RWPE2 (cell line): Measurements from ENCODE around the gene SLC44A5.

ENCODE experiments used
- ATAC-seq: fragments of 200-7000 bp; cut with Tn5 transposase; 3 replicates; pipeline ENCODE4 v1.9.1; 2021; ENCODE audit warnings: low read depth
- DNase-seq: peaks from one replicate; pipeline ENCODE4 v3.0.0-alpha.2; 2020; ENCODE audit warnings: low spot score
- H3K27ac ChIP-seq: fragments of 450-650 bp; 2 replicates; pipeline ENCODE4 v1.5.1; 2017; ENCODE audit warnings: mild to moderate bottlenecking; ENCODE audit not compliant: poor library complexity, severe bottlenecking
- H3K27me3 ChIP-seq: fragments of 250-450 bp; sonication (Bioruptor Pico); 2 replicates; pipeline ENCODE4 v1.5.1; 2021; ENCODE audit warnings: mild to moderate bottlenecking, moderate library complexity; ENCODE audit not compliant: insufficient read depth, poor library complexity, severe bottlenecking
- H3K36me3 ChIP-seq: fragments of 250-450 bp; sonication (Bioruptor Pico); 2 replicates; pipeline ENCODE4 v1.5.1; 2020; ENCODE audit warnings: low read depth, mild to moderate bottlenecking, moderate library complexity
- H3K4me1 ChIP-seq: fragments of 250-450 bp; sonication (Bioruptor Pico); 2 replicates; pipeline ENCODE4 v1.5.1; 2021; ENCODE audit warnings: mild to moderate bottlenecking, moderate library complexity; ENCODE audit not compliant: insufficient read depth, poor library complexity, severe bottlenecking
- H3K4me3 ChIP-seq: fragments of 250-450 bp; sonication (Bioruptor Pico); 2 replicates; pipeline ENCODE4 v1.5.1; 2021; ENCODE audit warnings: mild to moderate bottlenecking, moderate library complexity; ENCODE audit not compliant: severe bottlenecking
- H3K9me3 ChIP-seq: fragments of 250-450 bp; sonication (Bioruptor Pico); 2 replicates; pipeline ENCODE4 v1.5.1; 2021; ENCODE audit warnings: mild to moderate bottlenecking, moderate library complexity; ENCODE audit not compliant: severe bottlenecking
- TF ChIP-seq, protein P1 (sequence below): fragments of 450-650 bp; IDR thresholded peaks from one replicate; pipeline ENCODE4 v1.5.1; 2017; ENCODE audit warnings: mild to moderate bottlenecking, moderate library complexity; ENCODE audit not compliant: poor library complexity, severe bottlenecking

The SLC44A5 gene

DNA sequence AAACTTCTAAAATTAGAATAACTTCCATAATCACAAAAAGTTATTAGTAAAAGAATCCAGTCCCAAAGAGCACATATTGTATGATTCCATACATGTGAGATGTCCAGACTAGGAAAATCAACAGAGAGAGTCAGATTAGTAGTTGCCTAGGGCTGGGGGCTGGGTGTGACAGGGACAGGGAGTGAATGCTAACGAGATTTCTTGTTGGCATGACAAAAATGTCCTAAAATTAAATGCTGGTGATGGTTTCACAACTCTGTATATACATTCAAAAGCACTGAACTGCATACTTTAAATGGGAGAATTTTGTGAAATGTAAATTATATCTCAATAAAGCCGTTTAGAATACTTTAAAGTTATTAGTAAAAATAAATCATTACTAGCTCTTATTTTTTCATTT lies 92.2 kb downstream of the SLC44A5 start:
- Histone ChIP-seq H3K4me3 (no peak overlapping the region), H3K4me1 (no peaks in the 10 kb centered on the region), H3K27me3 (peaks cover 4% of the 10 kb centered on the region), H3K27ac (no peak overlapping the region), H3K36me3 (no peaks in the 10 kb centered on the region), H3K9me3 (no peaks in the 10 kb centered on the region)
- DNase-seq, result no peak
- TF ChIP-seq, protein P1, sequence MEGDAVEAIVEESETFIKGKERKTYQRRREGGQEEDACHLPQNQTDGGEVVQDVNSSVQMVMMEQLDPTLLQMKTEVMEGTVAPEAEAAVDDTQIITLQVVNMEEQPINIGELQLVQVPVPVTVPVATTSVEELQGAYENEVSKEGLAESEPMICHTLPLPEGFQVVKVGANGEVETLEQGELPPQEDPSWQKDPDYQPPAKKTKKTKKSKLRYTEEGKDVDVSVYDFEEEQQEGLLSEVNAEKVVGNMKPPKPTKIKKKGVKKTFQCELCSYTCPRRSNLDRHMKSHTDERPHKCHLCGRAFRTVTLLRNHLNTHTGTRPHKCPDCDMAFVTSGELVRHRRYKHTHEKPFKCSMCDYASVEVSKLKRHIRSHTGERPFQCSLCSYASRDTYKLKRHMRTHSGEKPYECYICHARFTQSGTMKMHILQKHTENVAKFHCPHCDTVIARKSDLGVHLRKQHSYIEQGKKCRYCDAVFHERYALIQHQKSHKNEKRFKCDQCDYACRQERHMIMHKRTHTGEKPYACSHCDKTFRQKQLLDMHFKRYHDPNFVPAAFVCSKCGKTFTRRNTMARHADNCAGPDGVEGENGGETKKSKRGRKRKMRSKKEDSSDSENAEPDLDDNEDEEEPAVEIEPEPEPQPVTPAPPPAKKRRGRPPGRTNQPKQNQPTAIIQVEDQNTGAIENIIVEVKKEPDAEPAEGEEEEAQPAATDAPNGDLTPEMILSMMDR, result no peak
- no peak for ATAC-seq

DNA sequence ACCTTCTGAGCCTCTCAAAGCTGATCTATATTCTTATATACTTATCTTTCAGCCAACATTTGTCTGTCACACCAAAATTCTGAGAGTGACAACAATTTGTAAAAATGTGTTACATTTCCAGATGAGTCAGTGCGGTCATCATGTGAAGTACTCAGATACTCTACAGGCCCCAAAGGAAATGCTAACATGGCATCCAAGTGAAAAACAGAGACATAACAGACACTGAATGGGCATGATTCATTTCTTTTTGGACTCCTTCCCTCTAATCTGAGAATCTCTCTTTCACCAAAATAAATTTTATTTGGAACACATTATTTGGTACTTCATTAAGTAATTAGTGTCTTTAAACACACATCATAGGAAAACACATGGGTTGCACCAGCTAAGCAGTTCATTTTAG lies 96.6 kb downstream of the SLC44A5 start:
- Histone ChIP-seq H3K36me3 (no peaks in the 10 kb centered on the region), H3K27me3 (peaks cover 4% of the 10 kb centered on the region), H3K4me3 (no peak overlapping the region), H3K27ac (no peak overlapping the region), H3K4me1 (no peaks in the 10 kb centered on the region), H3K9me3 (no peaks in the 10 kb centered on the region)
- TF ChIP-seq, protein P1, result no peak
- no peak for DNase-seq
- ATAC-seq, result no peak

DNA sequence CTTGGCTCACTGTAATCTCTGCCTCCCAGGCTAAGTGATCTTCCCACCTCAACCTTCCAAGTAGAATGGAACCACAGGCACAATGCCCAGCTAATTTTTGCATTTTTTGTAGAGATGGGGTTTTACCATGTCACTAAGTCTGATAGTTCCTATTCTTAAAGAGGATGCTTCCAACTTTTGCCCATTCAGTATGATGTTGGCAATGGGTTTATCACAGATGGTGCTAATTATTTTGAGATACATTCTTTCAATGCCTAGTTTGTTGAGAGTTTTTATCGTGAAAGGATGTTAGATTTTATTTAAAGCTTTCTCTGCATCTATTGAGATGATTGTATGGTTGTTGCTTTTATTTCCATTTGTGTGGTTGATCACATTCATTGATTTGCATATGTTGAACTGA lies 103.9 kb downstream of the SLC44A5 start:
- Histone ChIP-seq H3K27ac (no peak overlapping the region), H3K9me3 (no peaks in the 10 kb centered on the region), H3K27me3 (no peaks in the 10 kb centered on the region), H3K36me3 (no peaks in the 10 kb centered on the region), H3K4me3 (no peak overlapping the region), H3K4me1 (no peaks in the 10 kb centered on the region)
- ATAC-seq, result no peak
- TF ChIP-seq, protein P1, result no peak
- DNase-seq, result no peak

DNA sequence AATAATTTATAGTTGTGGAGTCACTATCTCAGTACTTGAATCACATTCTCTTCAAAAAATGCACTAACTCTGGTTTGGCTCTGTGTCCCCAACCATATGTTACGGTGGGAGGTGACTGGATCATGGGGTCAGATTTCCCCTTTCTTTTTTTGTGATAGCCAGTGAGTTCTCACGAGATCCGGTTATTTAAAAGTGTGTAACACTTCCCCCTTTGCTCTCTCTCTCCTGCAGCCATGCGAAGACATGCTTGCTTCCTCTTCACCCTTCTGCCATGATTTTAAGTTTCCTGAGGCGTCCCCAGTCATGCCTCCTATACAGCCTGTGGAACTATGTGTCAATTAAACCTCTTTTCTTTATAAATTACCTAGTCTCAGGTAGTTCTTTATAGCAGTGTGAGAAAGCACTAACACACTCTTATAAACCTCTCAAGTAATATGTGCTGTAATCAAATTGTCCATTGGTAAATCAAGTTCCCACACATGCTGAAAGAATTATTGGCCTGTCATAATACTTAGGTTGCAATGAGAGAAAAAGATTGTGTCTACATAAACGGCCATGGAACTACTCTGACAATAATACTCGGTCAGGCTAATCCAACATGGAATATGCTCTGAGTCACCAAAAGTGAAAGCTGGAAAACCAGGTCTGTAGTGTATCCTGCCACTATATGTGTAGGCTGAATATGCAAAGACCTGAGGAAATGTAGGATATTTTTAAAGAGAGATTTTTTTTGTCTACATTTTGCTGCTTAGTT lies 107.5 kb downstream of the SLC44A5 start:
- DNase-seq, result no peak
- TF ChIP-seq, protein P1, result no peak
- Histone ChIP-seq H3K4me1 (no peaks in the 10 kb centered on the region), H3K27me3 (no peaks in the 10 kb centered on the region), H3K4me3 (no peak overlapping the region), H3K27ac (no peak overlapping the region), H3K36me3 (no peaks in the 10 kb centered on the region), H3K9me3 (no peaks in the 10 kb centered on the region)
- ATAC-seq, result no peak

DNA sequence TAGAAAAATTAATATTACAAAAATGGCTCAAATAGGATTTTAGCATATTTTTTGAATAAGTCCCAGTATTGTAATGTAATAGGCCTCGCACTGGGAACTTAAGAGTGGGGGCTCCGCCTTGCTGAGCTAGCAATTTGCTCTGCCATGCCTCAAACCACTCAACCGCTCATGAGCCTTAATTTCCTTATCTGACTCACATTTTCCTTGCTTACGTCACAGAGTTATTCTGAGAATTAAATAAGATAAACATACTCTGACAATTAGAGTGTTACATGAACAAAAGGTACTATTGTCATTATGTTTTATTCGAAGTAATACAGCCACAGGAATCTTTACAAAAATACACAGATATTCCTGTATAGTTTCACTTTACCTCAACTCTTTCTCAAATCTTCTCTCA lies 108.1 kb downstream of the SLC44A5 start:
- Histone ChIP-seq H3K27ac (no peak overlapping the region), H3K4me1 (no peaks in the 10 kb centered on the region), H3K4me3 (no peak overlapping the region), H3K9me3 (no peaks in the 10 kb centered on the region), H3K36me3 (no peaks in the 10 kb centered on the region), H3K27me3 (no peaks in the 10 kb centered on the region)
- ATAC-seq, result no peak
- TF ChIP-seq, protein P1, result no peak
- no peak for DNase-seq
